COLO829 (cell line): ENCODE data around the gene LRP10.
A peak's percentile ranks its signal among the peaks of the same experiment; 100 is the strongest.

Source experiments
- DNase-seq: peaks from one replicate; pipeline ENCODE4 v3.0.0; 2012; ENCODE audit warnings: low spot score

Gene LRP10

GRCh38 chr14:22919601-22919921 is 48.0 kb downstream of the LRP10 start:
- no peak for DNase-seq

- DNase-seq, result no peak
These were observed 49.2 kb downstream of the LRP10 start for GRCh38 chr14:22920697-22921096.

DNA sequence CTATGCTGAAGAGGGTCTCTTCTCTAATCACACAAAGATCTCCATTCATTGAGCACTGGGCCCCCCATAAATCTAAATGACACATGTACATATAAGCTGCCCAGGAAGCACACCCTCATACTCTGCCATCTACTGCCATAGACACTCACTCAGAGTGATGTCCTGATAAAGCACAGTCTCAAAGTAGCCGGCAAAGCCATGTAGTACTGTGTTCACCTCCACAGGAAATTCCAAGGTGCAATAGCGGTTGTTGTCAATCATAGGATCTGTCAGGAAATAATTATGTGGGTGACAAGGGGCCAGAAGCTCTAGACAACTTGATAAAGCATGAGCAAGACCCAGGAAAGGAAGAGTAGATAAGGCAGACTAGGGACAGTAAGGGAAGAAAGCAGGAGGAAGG is 50.8 kb downstream of the LRP10 start:
- DNase-seq, result no peak

DNA sequence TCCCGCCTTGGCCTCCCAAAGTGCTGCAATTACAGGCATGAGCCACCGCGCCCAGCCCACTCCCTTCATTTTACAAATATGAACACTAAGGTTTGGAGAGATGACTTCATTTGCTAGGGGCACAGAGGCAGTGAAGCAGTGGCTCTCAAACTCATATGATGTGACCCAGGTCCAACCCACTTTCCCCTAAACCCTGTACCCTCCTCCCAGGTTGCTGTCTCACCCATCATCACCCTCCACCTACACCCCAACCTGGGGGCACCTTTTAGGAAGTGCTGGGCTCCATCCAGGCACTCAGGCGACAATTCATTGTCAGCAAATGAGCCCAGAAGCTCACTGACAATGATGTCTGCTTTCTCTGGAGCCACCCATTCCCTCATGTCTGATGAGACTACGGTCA is 52.2 kb downstream of the LRP10 start:
- DNase-seq, result no peak

DNA sequence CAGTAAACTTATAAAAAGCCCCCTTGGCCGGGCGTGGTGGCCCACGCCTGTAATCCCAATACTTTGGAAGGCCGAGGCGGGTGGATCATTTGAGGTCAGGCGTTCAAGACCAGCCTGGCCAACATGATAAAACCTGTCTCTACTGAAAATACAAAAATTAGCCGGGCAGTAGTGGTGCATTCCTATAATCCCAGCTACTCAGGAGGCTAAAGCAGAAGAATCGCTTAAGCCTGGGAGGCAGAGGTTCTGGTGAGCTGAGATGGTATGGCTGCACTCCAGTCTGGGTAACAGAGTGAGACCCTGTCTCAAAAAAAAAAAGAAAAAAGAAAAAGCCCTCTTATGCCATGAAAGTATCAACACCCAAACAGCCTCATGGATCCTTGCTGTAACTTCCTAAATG is 54.0 kb downstream of the LRP10 start:
- no peak for DNase-seq

DNA sequence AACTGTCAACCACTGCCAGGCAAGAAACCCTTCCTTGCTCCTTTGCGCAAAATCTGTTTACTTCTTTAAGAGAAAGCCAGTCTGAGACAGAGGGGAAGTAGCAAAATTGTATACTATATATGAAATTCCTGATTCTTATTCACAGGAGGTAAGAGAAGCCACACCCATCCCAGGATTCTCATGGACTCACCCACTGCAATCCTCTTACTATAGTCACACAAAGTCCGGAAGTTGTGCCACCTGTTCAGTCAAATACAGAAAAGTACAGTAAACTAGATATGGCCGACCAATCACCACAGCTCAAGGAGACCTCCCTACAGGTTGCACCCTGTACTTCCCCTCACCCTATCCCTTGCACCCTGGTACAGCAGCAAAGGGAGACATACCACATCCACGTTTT is 54.8 kb downstream of the LRP10 start:
- DNase-seq, result no peak

DNA sequence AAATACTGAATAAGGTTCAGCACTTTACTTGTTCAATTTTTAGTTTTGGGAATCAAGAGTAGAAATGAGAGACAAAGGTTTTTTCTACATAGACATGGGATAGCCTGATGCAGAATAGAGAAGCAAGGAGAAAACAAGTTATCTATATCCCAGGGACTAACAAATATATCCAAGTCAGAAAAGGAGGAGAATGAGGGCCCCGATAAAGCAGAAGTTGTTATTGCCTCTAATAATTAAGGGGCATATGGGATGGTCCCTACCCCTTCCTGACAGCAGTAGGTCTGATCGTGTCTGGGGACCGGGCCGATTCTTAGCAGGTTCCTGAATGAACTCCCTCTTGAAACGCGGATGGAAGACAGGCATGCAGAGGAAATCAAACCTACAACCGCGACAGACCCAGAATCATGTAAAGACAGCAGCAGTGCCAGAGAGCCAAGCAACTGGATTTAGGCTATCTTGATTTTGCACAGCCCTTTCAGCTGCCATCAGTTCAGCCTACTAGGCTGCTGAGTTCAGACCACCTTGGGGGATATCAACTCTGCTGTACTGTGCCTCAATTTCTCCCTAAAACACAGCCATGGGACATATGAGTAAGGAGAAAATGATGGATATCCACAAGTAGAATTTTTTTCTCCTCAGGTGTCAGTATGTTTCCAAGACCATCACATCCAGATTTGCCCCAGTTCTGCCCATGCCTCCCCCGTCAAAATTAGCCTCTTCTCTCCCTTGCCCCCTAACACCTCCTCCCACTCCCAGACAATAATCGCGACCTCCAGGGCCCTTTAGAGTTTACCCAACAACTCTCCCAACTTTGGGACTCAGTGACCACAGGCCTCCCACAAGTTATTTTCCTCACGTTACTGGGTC is 56.9 kb downstream of the LRP10 start:
- DNase-seq, result no peak

DNA sequence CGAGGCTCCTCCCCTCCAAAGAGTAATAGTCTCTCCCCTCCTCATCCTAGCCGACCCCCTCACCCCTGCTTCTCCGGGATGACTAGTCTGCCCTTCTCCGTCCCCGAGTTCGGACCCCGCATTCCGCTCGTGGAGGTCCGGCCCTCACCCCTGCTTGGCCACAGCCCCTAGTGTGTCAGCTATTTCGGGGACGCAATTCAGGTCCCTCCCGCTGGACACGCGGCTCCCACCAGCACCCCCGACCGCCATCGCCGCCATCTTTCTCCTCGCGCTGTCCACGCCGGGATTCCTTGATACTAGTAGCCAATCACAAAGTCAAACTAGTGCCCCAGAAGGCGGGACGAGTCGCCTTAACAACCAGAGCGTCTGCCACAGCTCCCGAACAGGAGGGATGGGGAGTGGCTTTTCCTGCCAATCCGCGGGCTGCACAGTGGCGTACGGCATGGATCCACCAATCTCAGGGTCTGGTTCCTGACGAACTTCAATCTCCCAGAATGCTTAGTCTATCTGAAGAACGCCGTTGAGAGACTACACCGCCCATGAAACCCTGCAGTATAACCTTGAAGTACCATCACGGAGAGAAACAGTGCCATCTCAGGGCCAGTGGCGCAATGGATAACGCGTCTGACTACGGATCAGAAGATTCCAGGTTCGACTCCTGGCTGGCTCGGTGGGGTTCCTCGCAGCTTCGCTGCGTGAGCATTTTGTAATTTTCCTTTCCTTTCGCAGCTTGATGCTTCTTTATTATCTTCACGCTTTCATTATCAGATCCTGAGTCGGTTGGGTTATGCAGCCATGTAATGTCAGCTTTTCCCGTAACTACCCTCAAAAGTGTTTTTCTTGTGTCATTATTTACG is 57.8 kb downstream of the LRP10 start, which contains the start of gene PRMT5:
PRMT5 (minus strand) TSS at position 273 of the 857 bp plus-strand sequence; CDS start at position 258, 15 bp downstream.
- DNase-seq, result peak; percentile 99

GRCh38 chr14:22929961-22930364 is 58.4 kb downstream of the LRP10 start:
- no peak for DNase-seq
